Measurements from ENCODE around the gene BMP8A. TPM values are rescaled to one million over a fixed set of nuclear protein-coding genes. Genes with fewer than 3 reads are reported as not detected.

BMP8A gene
- total and polyA plus RNA-seq, 2 of the 8 experiments (the other 6 are each of a cell fraction or from before 2014, with no cell fraction given) = 0.38 to 0.43 TPM

DNA sequence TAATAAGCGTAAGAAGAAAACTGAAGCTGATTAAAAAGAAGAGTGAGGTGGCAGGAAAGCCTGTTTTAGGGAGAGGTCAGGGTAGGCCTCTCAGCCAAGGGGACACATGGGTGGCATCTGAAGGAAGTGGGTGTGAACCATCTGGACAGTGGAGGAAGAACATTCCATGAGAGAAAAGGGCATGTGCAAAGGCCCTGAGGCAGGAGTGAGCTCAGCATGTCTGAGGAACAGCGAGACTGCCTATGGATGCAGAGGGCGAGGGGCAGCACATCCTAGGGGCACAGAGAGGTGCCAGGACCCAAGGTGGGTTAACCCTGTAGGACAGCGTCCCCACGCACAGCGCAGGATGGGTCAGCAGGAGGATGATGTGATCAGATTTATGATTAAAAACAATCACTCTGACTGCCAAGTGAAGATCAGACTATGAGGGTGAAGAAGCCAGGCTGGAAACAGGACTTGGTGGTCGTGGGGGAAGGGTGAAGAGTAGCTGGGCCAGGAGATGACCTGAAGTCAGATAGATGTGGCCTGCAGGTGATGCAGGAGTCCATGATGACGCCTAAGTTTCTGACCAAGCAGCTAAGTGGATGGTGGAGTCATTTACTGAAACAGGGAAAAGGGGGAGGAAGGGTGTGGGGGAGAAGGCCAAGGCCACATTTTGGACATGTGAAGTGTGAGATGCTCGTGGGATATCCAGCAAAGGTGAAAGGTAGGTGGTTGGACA lies 47.3 kb downstream of the BMP8A start:
- Histone ChIP-seq H3K14ac (ENCODE audit: insufficient read length) (no peak overlapping the region), H4K5ac (ENCODE audit: insufficient read length, low read depth, low read length) (no peak overlapping the region), H3K23ac (ENCODE audit: insufficient read length) (no peak overlapping the region), H2BK12ac (ENCODE audit: low read depth, low read length) (no peak overlapping the region), H3K4me3 (ENCODE audit: extremely low read depth in 1 of 4, insufficient read depth in 2 of 4, low read depth in 3 of 4, low read length in 4 of 4) (no peak overlapping the region), H4K91ac (replicated peaks; ENCODE audit: insufficient read length, low read length) (no peak overlapping the region), H3K79me2 (ENCODE audit: control insufficient read depth in 1 of 2, insufficient read depth in 2 of 2, low read length in 2 of 2) (no peaks in the 10 kb centered on the region), H2BK5ac (ENCODE audit: low read depth, low read length) (no peak overlapping the region), H3K27ac (ENCODE audit: low read depth, low read length) (no peak overlapping the region), H2BK15ac (ENCODE audit: low read length) (no peak overlapping the region), H4K20me1 (replicated peaks in 1 of 2; ENCODE audit: control insufficient read depth in 1 of 2, insufficient read depth in 2 of 2, low read length in 2 of 2) (peaks cover 0 to 2% of the 10 kb centered on the region in 2 experiments), H2AFZ (ENCODE audit: low read length) (no peak overlapping the region), H2BK20ac (ENCODE audit: low read length) (no peak overlapping the region), H3K4me1 (replicated peaks in 1 of 4; ENCODE audit: control insufficient read depth in 3 of 4, insufficient read depth in 4 of 4, low read length in 3 of 4) (no peaks in the 10 kb centered on the region), H3K9ac (replicated peaks in 1 of 4; ENCODE audit: extremely low read depth in 1 of 4, low read depth in 3 of 4, low read length in 3 of 4) (no peak overlapping the region), H2BK120ac (replicated peaks; ENCODE audit: low read depth, low read length) (no peak overlapping the region), H3K4ac (replicated peaks; ENCODE audit: insufficient read length, low read depth, low read length) (no peak overlapping the region), H3K79me1 (ENCODE audit: low read depth, low read length) (no peaks in the 10 kb centered on the region), H3K4me2 (ENCODE audit: insufficient read depth in 1 of 2, low read depth in 2 of 2, low read length in 2 of 2) (no peak overlapping the region), H3K36me3 (ENCODE audit: control insufficient read depth in 2 of 4, insufficient read depth in 4 of 4, low read length in 3 of 4) (no peaks in the 10 kb centered on the region; a peak in 1 of 8 replicates), H4K8ac (ENCODE audit: extremely low read depth, insufficient read depth, low read length) (no peak overlapping the region), H3K56ac (replicated peaks; ENCODE audit: insufficient read length, low read depth, low read length) (no peak overlapping the region), H3K23me2 (ENCODE audit: low read depth, low read length) (no peaks in the 10 kb centered on the region), H3K9me3 (ENCODE audit: insufficient read depth in 2 of 2, low read depth in 1 of 2, low read length in 1 of 2) (no peaks in the 10 kb centered on the region), H2AK5ac (ENCODE audit: low read depth, low read length) (no peak overlapping the region), H3K18ac (ENCODE audit: extremely low read depth, low read length) (no peak overlapping the region), H3K27me3 (replicated peaks in 1 of 4; ENCODE audit: control insufficient read depth in 3 of 4, extremely low read depth in 1 of 4, insufficient read depth in 3 of 4, low read length in 3 of 4) (no peaks in the 10 kb centered on the region)
- 88% methylated on average over 9 of the region's 9 CpGs; no CpG with 5 or more reads in 1 of the 2 experiments for WGBS, 2 experiments (ENCODE audit: extremely low coverage in 1 of 2, insufficient coverage in 1 of 2, insufficient read length in 1 of 2, insufficient replicate concordance in 2 of 2, low coverage in 1 of 2, low lambda C conversion rate in 2 of 2, missing lambda C conversion rate in 1 of 2)
- no peak for FAIRE-seq
- POLR2A ChIA-PET (ENCODE audit: partially characterized antibody) = interaction anchor here (0.6 to 1.5 kb wide), 4 partner anchors 14 to 437 kb away, joined by 3 to 4 read pairs (median 4); no protein-coding TSS in a partner anchor
- no peak for DNase-seq (ENCODE audit: low read depth in 1 of 2, low spot score in 2 of 2)
- CTCF ChIA-PET (ENCODE audit: partially characterized antibody) = interaction anchor here (0.6 to 5.3 kb wide), 36 partner anchors 8 to 918 kb away, joined by 3 to 68 read pairs (median 4); partner anchors contain the start of gene BMP8A
- TF ChIP-seq TAF7 (optimal IDR thresholded peaks at IDR 0.05; ENCODE audit: borderline replicate concordance, low read depth, low read length) = no peak
- no peak for TF ChIP-seq SIN3A (conservative IDR thresholded peaks at IDR 0.05 in 1 of 2, IDR thresholded peaks at IDR 0.05 in 1 of 2; ENCODE audit: low read depth in 1 of 2, low read length in 2 of 2)

Data from H1 (cell line).